Measurements from ENCODE around the gene HIGD1A. TPM values are rescaled to one million over a fixed set of nuclear protein-coding genes. Genes with fewer than 3 reads are reported as not detected.
A peak's percentile ranks its signal among the peaks of the same experiment; 100 is the strongest.

Gene HIGD1A
- total and polyA plus RNA-seq, 2 experiments from 2014 or later, result 102 to 144 TPM

DNA sequence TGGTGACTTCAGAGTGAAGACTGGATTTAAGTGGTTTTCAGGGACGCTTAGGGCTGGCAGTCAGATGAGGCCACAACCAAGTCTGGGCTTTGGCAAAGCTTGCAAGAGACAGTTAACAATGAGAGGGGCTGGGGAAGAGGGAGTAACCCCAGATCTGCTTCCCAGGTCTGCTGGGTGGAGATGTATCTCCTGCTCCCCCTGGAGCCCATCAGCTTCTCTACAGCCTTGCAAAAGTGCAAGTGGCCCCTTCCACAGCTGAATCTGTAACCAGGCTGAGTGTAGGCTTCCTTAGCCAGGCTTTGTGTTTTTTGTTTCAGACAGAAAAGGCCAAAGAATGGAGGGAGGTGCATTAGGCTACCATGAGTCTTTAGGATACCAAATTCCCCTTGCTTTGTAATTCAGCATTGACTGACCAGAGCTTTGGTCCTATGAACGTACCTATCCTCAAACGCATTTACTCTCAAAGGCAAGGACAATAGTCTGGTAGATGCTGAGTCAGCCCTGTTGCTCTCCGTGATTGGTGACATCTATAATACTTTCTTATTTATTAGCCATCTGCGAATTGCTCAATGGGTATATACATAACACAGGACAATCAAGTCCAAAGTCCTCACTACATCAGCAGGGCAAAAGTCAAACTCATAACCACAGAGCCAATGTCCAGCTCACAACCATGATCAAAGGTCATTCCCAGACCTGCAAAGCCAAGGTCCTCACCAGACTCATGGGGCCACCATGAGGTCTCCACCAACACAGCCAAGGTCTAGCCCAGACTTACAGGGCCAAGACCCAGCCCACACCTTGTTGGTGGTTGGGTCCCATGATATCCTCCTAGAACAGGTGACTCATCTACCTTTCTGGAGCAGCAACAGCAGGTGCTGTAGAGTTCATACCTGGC lies 48.4 kb downstream of the HIGD1A start (continued):
- TF ChIP-seq, protein P1, sequence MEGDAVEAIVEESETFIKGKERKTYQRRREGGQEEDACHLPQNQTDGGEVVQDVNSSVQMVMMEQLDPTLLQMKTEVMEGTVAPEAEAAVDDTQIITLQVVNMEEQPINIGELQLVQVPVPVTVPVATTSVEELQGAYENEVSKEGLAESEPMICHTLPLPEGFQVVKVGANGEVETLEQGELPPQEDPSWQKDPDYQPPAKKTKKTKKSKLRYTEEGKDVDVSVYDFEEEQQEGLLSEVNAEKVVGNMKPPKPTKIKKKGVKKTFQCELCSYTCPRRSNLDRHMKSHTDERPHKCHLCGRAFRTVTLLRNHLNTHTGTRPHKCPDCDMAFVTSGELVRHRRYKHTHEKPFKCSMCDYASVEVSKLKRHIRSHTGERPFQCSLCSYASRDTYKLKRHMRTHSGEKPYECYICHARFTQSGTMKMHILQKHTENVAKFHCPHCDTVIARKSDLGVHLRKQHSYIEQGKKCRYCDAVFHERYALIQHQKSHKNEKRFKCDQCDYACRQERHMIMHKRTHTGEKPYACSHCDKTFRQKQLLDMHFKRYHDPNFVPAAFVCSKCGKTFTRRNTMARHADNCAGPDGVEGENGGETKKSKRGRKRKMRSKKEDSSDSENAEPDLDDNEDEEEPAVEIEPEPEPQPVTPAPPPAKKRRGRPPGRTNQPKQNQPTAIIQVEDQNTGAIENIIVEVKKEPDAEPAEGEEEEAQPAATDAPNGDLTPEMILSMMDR (conservative IDR thresholded peaks at IDR 0.05; ENCODE audit: low read depth in 2 of 2), result peak; percentile 68 to 75
- TF ChIP-seq EZH2 (IDR thresholded peaks at IDR 0.05; ENCODE audit: low read depth, unreplicated experiment) (no peak), CREB1 (CRISPR knock-in tag; IDR thresholded peaks at IDR 0.05; ENCODE audit: low read depth) (no peak)

- H3K4me2 ChIP-seq, result no peak overlapping the region
- no peak for TF ChIP-seq ETS1 (IDR thresholded peaks at IDR 0.05)
- no peak for TF ChIP-seq ZNF331 (CRISPR knock-in tag; IDR thresholded peaks at IDR 0.05; ENCODE audit: low read depth)
- no peak for TF ChIP-seq ZNF462 (CRISPR knock-in tag; IDR thresholded peaks at IDR 0.05)
- TF ChIP-seq, protein P1 (conservative IDR thresholded peaks at IDR 0.05; ENCODE audit: low read depth in 2 of 2), result no peak
- no peak for TF ChIP-seq POLR2AphosphoS5 (IDR thresholded peaks at IDR 0.05; ENCODE audit: low read depth)
- no peak for TF ChIP-seq NANOG (IDR thresholded peaks at IDR 0.05; ENCODE audit: borderline replicate concordance)
- no peak for TF ChIP-seq EZH2 (IDR thresholded peaks at IDR 0.05; ENCODE audit: low read depth, unreplicated experiment)
- no peak for TF ChIP-seq ZNF114 (CRISPR knock-in tag; IDR thresholded peaks at IDR 0.05)
- TF ChIP-seq EZH2phosphoT487 (IDR thresholded peaks at IDR 0.05; ENCODE audit: unreplicated experiment), result no peak
- TF ChIP-seq STAT1 (IDR thresholded peaks at IDR 0.05; ENCODE audit: unreplicated experiment), result no peak
Observed at GRCh38 chr3:42753757-42754156, 50.5 kb downstream of the HIGD1A start.

More at GRCh38 chr3:42753757-42754156, 50.5 kb downstream of the HIGD1A start:
- Histone ChIP-seq H3K4me3 (no peak overlapping the region), H3K79me2 (replicated peaks; ENCODE audit: insufficient read depth) (no peaks in the 10 kb centered on the region), H3K4me1 (ENCODE audit: insufficient read depth) (no peaks in the 10 kb centered on the region), H3K36me3 (ENCODE audit: insufficient read depth) (no peaks in the 10 kb centered on the region), H3K27me3 (ENCODE audit: insufficient read depth) (no peaks in the 10 kb centered on the region), H3F3A (replicated peaks; ENCODE audit: low read depth) (no peaks in the 10 kb centered on the region), H4K20me1 (replicated peaks; ENCODE audit: insufficient read depth) (no peaks in the 10 kb centered on the region), H3K27ac (ENCODE audit: low read depth) (no peak overlapping the region), H3K9me2 (ENCODE audit: insufficient read depth) (no peaks in the 10 kb centered on the region), H2AFZ (no peak overlapping the region)
- no peaks in the 10 kb centered on the region for H3K9me3 Mint-ChIP-seq
- H3K36me3 Mint-ChIP-seq (ENCODE audit: low read depth), result no peaks in the 10 kb centered on the region
- H3K4me1 Mint-ChIP-seq, result peaks cover 13% of the 10 kb centered on the region; the same call in 1 of the 3 replicates
- peaks cover 8% of the 10 kb centered on the region for H3K27me3 Mint-ChIP-seq (ENCODE audit: insufficient read depth, low read depth, poor library complexity)
- no peak for DNase-seq (ENCODE audit: low spot score)
- H3K27ac Mint-ChIP-seq, result no peak overlapping the region
- no peak overlapping the region for H3K4me3 Mint-ChIP-seq
- ATAC-seq, result no peak
